ENCODE data around the gene NCR1. TPM values are rescaled to one million over a fixed set of nuclear protein-coding genes. Genes with fewer than 3 reads are reported as not detected.

The NCR1 gene
- total RNA-seq, 2 experiments from 2014 or later = not detected

GRCh38 chr19:54955376-54955775, 49.4 kb downstream of the NCR1 start:
- Histone ChIP-seq H3K4me1 (ENCODE audit: insufficient read depth, low read length) (peaks cover 4% of the 10 kb centered on the region), H3K27me3 (ENCODE audit: control insufficient read depth in 1 of 2, insufficient read depth in 2 of 2, low read length in 2 of 2) (peaks cover 0 to 4% of the 10 kb centered on the region in 2 experiments), H3K9me3 (ENCODE audit: control insufficient read depth in 1 of 2, insufficient read depth in 1 of 2, low read length in 2 of 2) (peaks cover 0 to 4% of the 10 kb centered on the region in 2 experiments), H3K36me3 (ENCODE audit: insufficient read depth, low read length) (no peaks in the 10 kb centered on the region), H3K27ac (ENCODE audit: low read depth in 1 of 2, low read length in 2 of 2) (no peak overlapping the region), H3K4me3 (ENCODE audit: low read length) (no peak overlapping the region)
- Mint-ChIP-seq H3K9me3 (no peaks in the 10 kb centered on the region), H3K27me3 (peaks cover 17% of the 10 kb centered on the region), H3K36me3 (ENCODE audit: low read depth) (no peaks in the 10 kb centered on the region), H3K27ac (no peak overlapping the region), H3K4me1 (ENCODE audit: low read depth) (no peaks in the 10 kb centered on the region), H3K4me3 (no peak overlapping the region)
- ATAC-seq (ENCODE audit: poor library complexity) (no peak), DNase-seq (no peak)
- POLR2A ChIA-PET = no interaction called here
- CTCF ChIA-PET = no interaction called here
- TF ChIP-seq, protein P1, sequence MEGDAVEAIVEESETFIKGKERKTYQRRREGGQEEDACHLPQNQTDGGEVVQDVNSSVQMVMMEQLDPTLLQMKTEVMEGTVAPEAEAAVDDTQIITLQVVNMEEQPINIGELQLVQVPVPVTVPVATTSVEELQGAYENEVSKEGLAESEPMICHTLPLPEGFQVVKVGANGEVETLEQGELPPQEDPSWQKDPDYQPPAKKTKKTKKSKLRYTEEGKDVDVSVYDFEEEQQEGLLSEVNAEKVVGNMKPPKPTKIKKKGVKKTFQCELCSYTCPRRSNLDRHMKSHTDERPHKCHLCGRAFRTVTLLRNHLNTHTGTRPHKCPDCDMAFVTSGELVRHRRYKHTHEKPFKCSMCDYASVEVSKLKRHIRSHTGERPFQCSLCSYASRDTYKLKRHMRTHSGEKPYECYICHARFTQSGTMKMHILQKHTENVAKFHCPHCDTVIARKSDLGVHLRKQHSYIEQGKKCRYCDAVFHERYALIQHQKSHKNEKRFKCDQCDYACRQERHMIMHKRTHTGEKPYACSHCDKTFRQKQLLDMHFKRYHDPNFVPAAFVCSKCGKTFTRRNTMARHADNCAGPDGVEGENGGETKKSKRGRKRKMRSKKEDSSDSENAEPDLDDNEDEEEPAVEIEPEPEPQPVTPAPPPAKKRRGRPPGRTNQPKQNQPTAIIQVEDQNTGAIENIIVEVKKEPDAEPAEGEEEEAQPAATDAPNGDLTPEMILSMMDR (IDR thresholded peaks at IDR 0.05) = no peak
- intact Hi-C loops (cut with DNase I, micrococcal nuclease) = no loop called here

DNA sequence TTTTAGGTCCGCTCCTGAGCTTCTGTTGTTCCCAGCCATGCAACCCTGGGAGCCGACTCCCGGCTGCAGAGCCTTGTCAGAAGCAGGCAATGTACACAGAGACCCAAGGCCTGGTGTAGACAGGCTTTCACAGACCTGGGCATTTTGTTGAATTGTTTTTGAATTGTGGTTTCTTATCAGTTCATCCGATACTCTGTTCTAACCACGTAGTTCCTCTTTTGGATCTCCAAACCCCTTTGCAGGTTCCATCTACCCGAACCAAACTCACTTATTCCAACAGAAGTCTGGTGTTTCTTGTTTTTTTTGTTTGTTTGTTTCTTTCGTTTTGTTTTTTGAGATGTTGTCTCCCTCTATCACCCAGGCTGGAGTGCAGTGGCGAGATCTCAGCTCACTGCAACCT, 53.9 kb downstream of the NCR1 start:
- no peaks in the 10 kb centered on the region for H3K36me3 ChIP-seq (ENCODE audit: insufficient read depth, low read length)
- H3K27me3 ChIP-seq (ENCODE audit: control insufficient read depth in 1 of 2, insufficient read depth in 2 of 2, low read length in 2 of 2) = peaks cover 0 to 2% of the 10 kb centered on the region in 2 experiments
- DNase-seq (no peak), ATAC-seq (ENCODE audit: poor library complexity) (no peak)
- H3K4me3 Mint-ChIP-seq = no peak overlapping the region
- H3K27me3 Mint-ChIP-seq = peaks cover 8% of the 10 kb centered on the region
- no peaks in the 10 kb centered on the region for H3K9me3 Mint-ChIP-seq
- TF ChIP-seq, protein P1 (IDR thresholded peaks at IDR 0.05) = no peak
- ChIA-PET POLR2A (no interaction called here), CTCF (no interaction called here)
- H3K4me1 ChIP-seq (ENCODE audit: insufficient read depth, low read length) = peaks cover 4% of the 10 kb centered on the region
- H3K27ac Mint-ChIP-seq = no peak overlapping the region
- H3K4me3 ChIP-seq (ENCODE audit: low read length) = no peak overlapping the region
- H3K27ac ChIP-seq (ENCODE audit: low read depth in 1 of 2, low read length in 2 of 2) = no peak overlapping the region
- peaks cover 0 to 4% of the 10 kb centered on the region in 2 experiments for H3K9me3 ChIP-seq (ENCODE audit: control insufficient read depth in 1 of 2, insufficient read depth in 1 of 2, low read length in 2 of 2)
- intact Hi-C loops (cut with DNase I, micrococcal nuclease) = no loop called here
- no peaks in the 10 kb centered on the region for H3K36me3 Mint-ChIP-seq (ENCODE audit: low read depth)
- H3K4me1 Mint-ChIP-seq (ENCODE audit: low read depth) = no peaks in the 10 kb centered on the region

Other genes with a start within 250 kb of the NCR1 start
- gene LILRB4, start 243.2 kb upstream of the NCR1 start, total RNA-seq = under 1 TPM; 0.22 to 0.60 TPM
- not detected for gene KIR3DL3, start 181.7 kb upstream of the NCR1 start, total RNA-seq
- not detected for gene KIR2DL3, start 167.6 kb upstream of the NCR1 start, total RNA-seq
- gene KIR2DL1, start 136.4 kb upstream of the NCR1 start, total RNA-seq = not detected
- gene KIR2DL4, start 102.5 kb upstream of the NCR1 start, total RNA-seq = not detected
- gene KIR3DL1, start 89.7 kb upstream of the NCR1 start, total RNA-seq = not detected
- gene KIR2DS4, start 73.5 kb upstream of the NCR1 start, total RNA-seq = under 1 TPM; 0.14 to 0.27 TPM
- gene KIR3DL2, start 55.7 kb upstream of the NCR1 start, total RNA-seq = 1 to 10 TPM; 1.4 to 1.6 TPM
- 1 to 10 TPM in 1 of 2 experiments, under 1 TPM in 1; 0.96 to 1.4 TPM for gene FCAR, start 31.9 kb upstream of the NCR1 start, total RNA-seq
- gene NLRP7, start 41.4 kb downstream of the NCR1 start, total RNA-seq = not detected
- gene NLRP2, start 60.2 kb downstream of the NCR1 start, total RNA-seq = 1 to 10 TPM; 6.5 to 8.1 TPM
- under 1 TPM; 0.38 to 0.47 TPM for gene GP6, start 132.1 kb downstream of the NCR1 start, total RNA-seq
- gene RDH13, start 157.0 kb downstream of the NCR1 start, total RNA-seq = 1 to 10 TPM; 7.4 to 8.8 TPM
- gene EPS8L1, start 169.7 kb downstream of the NCR1 start, total RNA-seq = 1 to 10 TPM; 2.0 to 2.2 TPM
- 100 to 1,000 TPM; 123 to 136 TPM for gene PPP1R12C, start 211.5 kb downstream of the NCR1 start, total RNA-seq
- gene TNNT1, start 243.1 kb downstream of the NCR1 start, total RNA-seq = not detected

Data from CD4-positive, alpha-beta T cell (primary cell).